HG03432 (cell line): ENCODE data around the gene MRC2.
A peak's percentile ranks its signal among the peaks of the same experiment; 100 is the strongest.

Experiments
- ATAC-seq: cut with Tn5 transposase; IDR thresholded peaks from one replicate; pipeline ENCODE4 v1.9.1; 2021; ENCODE audit warnings: mild to moderate bottlenecking, moderate library complexity; ENCODE audit not compliant: unreplicated experiment

The MRC2 gene

GRCh38 chr17:62715882-62716390 lies 88.5 kb downstream of the MRC2 start:
- no peak for ATAC-seq

- ATAC-seq = no peak
Measured at GRCh38 chr17:62716834-62717588, 89.5 kb downstream of the MRC2 start.

DNA sequence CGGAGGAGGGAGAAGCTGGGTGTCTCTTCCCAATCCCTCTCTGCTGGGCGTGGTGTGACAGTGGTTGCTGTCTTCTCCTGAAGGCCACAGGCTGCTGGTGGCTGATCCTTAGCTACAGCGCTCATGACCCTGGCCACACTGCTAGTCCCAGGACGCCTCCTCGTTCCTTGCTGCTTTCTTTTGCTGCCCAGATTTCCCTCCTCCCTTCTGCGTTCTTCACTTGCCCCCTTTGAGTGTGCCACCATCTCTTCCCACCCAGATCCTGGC lies 90.1 kb downstream of the MRC2 start:
- no peak for ATAC-seq

- ATAC-seq = no peak
Measured at GRCh38 chr17:62717889-62718288, 90.4 kb downstream of the MRC2 start.

DNA sequence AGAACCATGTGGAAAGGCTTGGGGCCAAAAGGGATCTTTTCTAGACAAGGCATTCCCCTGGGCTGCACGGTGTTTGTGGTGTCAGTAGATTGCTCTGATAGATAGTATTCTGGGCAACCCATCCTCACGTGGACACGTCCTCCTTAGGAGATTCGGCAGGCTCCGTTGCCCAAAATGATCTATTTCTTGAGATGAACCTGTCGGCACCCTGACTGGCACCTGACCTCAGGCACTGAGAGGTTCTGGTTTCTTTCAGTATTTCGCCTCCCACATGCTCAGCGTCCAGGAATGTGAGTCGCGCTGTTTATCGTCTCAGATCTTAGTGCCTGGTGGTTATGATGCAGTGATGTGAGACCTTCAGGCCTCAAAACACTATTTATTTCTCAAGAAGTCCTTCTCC lies 91.0 kb downstream of the MRC2 start:
- no peak for ATAC-seq

GRCh38 chr17:62719586-62719985 lies 92.1 kb downstream of the MRC2 start:
- no peak for ATAC-seq

GRCh38 chr17:62720126-62720850 lies 92.8 kb downstream of the MRC2 start:
- ATAC-seq = no peak

GRCh38 chr17:62722625-62723024 lies 95.2 kb downstream of the MRC2 start:
- no peak for ATAC-seq

GRCh38 chr17:62723842-62724241 lies 96.4 kb downstream of the MRC2 start:
- ATAC-seq = no peak

GRCh38 chr17:62724398-62725146 lies 97.1 kb downstream of the MRC2 start:
- ATAC-seq = peak; percentile 92

DNA sequence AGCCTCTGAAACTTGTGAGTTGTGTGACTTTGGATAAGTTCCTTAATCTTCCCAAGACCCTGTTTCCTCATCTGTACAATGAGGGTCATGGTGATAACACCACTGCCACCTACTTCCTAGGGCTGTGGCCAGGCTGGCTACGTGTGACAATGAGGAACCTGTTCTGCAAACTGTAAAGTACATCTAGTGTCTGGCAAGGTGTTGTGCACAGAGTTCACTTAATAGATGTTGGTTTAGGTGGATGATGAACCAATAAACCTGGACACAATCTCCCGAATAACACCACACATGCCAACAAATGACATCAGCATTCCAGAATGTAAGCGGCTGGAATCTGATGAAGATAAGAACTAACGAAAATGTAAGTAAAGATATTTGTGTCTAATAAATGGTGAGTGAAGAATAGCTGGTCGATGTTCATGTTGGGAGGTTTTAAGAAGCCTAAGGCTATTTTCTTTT lies 98.3 kb downstream of the MRC2 start:
- ATAC-seq = no peak

GRCh38 chr17:62727916-62728672 lies 100.6 kb downstream of the MRC2 start:
- ATAC-seq = no peak

DNA sequence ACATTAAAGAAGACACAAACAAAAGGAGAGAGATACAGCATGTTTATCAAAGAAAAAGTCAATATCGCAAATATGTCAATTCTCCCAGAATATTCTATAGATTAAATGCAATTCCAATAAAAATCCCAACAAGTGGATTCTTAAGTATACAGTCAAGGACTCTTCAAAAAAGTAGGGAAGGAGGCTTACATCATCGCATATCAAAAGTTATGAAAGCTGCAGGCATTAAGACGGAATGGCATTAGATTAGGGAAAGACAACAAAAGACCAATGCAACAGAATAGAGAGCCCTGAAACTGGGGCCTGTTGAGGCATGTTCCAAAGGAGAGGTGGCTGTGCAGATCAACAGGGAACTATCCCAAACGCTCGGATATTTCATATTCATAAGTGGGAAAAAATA lies 104.7 kb downstream of the MRC2 start:
- no peak for ATAC-seq

GRCh38 chr17:62735044-62735651 lies 107.7 kb downstream of the MRC2 start:
- no peak for ATAC-seq

- no peak for ATAC-seq
Measured at GRCh38 chr17:62737513-62737912, 110.0 kb downstream of the MRC2 start.

GRCh38 chr17:62738281-62738680 lies 110.8 kb downstream of the MRC2 start:
- ATAC-seq = no peak

DNA sequence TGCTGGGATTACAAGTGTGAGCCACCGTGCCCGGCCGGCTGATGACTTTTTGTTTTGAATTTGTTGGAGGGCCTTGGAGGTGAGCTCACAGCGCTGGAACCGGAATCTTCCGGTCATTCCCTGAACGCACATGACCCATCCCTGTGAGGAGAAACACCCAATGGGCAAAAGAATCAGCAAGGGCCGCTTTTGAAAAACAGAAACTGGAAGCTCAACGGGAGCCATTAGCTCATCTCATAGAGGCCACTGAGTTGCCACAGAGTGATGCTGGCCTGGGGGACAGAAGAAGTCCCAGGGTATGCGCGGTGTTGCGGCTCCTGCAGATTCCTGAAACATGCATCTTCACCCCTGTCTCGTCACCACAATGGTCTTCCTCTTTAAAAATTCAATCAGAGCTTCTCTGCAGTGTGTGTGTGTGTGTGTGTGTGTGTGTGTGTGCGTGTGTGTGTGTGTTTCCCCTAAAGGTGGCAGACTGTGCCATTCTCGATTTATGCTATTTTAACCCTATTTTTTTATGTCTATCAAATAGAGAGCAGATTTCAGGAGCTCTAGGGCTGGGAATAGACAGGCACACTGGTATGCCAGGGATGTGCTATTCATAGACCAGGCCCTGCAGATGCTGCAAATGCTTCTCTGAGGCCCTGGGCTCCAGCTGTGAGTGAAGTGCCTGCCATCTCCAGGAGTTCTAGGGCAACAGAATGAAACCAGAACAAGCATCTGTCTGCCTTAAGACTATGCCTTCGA lies 112.3 kb downstream of the MRC2 start:
- ATAC-seq = no peak

DNA sequence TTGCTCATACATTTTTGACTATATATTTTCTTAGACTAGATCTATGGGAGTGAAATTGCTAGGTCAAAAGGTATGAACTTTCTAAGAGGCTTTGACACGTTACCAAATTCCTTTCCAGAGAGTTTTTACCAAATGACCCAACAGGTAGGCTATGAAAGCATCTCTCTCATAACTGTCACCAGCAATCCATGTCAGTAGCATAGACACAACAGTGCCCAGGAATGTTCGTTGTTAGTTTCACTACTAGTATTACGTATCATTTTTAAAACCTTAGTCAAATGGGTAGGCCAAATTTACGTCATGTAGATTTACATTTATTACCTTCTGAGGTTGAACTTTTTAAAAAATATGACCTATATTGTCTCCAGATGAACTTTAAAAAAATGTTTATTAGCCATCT lies 113.8 kb downstream of the MRC2 start:
- peak; percentile 77 for ATAC-seq
